ENCODE measurements around the gene KCNT1.

Gene KCNT1

DNA sequence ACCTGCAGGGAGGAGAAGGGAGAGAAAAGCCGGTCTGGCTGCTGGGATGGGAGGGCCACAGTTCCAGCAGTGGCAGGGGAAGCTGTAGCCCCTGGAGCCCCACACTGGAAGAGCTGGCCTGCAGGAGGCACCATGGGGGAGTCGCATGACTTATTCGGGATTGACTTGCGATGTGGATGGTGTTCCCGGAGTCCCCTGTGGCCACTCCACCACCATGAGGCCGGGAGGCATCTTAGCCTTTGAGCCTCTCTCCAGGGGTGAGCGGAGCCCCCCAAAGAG lies 92.0 kb downstream of the KCNT1 start:
- no peak for DNase-seq

DNA sequence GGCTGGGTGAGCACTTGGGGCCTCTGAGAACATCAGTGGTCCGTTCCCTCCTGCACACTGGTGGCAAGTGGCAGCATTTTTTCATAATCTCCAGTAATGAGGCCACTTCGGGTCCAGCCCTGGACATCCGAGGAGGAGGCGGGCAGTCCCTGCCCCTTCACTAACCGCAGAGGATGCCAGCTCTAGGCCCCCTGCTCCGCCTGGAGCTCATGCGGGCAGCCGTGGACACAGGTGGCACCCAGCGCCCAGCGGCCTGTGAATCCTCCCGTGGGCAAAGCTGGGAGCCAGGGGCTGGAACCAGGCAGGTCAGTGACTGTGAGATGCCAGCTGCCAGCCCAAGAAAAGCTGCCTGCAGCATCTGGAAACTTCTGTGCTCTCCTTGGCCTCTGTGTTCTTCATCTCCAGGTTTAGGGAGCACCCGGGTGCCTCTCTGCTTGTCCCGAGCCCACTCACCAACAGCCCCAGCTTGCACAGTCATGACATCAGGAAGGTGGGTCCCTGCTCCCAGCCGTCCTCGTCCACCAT lies 92.4 kb downstream of the KCNT1 start:
- no peak for DNase-seq

DNA sequence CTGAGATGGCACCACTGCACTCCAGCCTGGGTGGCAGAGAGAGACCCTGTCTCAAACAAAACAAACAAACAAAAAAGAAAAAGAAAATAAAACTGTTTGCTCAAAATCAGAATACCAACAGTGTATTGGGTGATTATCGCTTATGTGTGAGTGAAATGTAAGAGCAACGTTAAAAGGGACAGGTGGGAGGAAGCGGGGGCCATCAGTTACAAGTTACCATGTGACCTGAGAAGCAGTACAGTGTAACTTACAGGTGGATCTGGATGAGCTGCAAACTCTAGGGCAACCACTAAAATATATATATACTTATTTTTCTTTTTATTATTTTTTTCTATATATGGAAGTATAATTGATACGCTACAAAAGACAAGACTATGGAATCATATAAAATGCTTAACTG lies 93.4 kb downstream of the KCNT1 start:
- DNase-seq, result no peak

DNA sequence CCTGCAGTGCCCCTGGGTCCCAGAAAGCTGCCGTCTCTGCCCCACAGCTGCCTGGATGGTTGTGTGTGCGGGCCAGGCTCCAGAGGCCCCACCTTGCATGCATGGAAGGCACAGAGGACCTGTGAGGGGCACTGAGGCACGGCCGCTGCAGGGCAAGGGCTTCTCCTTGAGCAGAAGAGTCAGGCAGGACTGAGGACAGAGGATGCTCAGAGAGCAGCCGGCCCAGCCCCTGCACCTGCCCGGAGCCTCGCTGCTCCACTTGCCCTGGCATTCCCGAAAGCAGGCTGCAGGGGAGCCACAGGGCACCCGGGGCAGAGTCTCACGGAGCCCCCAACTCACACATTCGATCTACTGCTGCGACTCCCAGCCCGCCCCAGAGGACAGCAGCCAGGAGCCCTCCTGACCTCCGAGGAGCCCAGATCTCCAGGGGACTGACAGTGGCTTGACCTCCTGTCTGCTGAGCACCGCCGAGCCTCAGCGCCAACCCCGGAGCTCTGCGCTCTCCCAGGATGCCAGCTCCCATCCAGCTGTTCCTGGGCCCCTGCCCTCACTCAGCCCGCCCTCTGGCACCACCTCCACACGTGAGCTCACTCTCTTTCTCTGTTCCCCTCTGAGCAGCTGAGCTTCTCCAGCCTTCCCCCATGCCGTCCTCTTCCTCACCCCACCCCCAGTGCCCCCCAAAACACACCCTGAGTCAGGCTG lies 95.0 kb downstream of the KCNT1 start:
- no peak for DNase-seq

DNA sequence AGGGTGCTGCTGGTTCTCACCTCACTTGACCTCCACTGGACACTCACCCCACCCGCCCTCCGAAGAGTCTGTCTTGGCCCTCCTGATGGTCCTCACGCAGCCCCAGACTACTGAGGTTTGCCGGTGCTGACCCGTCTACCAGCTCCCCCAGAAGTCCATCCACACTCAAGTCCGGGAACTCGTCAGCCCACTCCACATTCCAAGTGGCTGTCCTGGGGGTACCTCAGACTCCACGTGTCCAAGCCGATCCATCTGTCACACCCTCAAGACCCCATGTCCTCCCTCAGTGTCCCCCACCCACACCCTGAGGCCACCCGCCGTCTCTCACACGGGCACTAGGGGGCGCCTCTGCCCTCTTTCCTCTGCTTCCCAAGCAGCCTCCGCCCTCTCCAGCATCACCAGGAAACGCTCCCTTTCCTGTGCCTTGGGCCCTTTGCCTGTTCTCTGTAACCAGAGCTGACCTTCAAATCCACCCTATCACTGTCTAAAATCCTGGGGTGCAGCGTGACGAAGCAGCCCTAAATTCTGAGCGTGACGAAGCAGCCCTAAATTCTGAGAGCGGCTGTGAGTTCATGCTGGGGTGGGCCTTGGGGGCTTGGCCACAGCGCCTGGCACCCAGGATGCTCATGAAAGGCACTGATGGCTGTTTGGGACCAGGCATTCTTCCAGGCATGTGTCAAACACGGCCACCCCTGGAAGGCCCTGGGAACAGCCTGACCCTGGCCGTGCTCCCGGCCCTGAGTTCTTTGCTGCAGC lies 95.7 kb downstream of the KCNT1 start:
- DNase-seq, result peak in 33 of 58 donors; percentile 10 to 62 (median 27)

DNA sequence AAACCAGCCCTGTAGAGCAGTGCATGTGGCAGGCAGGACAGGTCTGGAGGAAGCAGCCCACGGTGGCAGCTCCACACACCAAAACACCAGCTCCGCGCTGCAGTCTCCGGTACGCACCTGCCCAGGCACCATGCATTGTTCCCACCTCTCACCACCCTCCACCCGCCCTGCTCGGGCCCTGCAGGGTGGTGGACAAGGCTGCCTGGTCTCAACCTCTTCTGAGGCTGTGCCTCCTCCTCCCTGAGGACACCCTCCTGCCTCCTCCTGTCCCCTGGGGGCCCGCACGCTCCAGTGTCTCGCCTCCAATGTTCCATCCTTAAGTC lies 96.2 kb downstream of the KCNT1 start:
- DNase-seq, result no peak

DNA sequence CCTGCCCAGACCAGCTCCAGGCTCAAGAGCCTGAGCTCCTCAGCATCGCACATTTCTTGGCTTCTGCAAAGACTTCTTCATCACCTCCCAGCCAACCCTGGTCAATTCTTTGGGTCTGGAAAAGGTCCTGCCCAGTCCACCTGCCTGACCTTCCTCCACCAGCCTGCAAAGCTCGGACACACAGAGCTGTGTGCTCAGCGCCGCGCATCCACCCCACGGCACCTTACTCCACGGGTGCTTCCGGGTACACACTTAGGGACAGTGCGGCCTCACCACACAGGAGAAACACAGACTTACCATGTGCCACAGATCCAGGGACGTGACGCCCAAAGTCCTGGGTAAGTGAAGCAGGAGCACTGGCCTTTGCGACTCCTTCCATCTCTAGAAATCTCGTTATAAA lies 97.3 kb downstream of the KCNT1 start:
- DNase-seq, result no peak

DNA sequence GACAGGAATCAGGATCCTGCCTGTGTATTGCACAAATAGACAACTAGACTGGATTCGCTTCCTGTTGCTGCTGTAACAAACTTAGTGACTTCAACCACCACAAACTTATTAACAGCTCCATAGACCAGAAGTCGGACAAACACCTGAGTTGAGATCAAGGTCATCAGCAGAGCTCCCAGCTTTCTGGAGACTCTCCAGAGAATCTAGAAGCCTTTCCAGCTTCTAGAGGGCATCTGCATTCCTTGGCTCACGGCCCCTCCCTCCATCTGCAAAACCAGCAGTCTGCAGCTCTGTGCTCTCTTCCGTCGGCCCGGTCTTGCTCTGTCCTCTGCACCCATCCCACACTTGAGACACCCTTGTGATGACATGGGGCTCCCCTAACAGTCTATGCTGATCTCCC lies 99.1 kb downstream of the KCNT1 start:
- no peak for DNase-seq

DNA sequence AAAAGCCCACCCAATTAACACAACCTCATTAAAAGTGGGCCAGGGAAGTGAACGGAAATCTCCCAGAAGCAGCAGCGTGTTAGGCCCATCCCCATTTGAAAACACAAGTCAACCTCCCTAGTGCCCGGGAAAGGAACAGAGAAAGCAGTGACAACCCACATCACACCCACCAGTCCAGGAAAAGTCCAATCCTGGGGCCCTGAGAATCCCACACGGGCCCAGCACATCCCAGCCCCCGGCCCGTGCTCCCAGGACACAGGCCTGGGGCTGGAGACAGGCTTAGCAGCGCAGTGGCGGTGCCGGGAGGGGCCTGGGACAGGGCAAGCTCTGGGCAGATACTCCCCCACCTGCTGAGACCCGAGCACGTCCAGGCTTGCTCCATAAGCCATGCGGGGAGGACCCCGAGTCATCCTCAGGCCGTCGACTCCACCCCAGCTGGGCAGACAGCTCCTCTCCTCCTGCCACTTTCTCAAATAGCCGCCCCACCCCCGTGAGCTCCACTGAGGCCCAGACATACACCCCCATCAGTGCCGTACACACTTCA lies 101.0 kb downstream of the KCNT1 start:
- no peak for DNase-seq

DNA sequence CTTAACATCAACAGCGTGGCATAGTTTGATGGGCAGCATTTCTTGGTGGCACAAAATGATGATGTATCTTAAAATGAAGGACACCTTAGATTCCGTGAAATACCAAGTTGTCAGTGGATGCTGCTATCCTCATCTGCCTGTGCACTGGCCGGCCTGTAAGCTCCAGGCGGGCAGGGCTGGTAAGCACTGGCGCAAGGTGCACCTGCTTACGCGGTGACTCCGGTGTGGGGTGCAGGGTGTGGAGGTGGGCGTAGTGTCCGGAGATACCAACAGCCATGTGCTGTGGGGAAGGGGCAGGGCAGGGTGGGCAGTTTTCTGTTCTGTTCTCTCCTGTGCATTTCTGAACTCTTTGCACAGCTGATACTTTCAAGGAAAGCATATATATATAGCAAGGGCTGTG lies 101.5 kb downstream of the KCNT1 start:
- DNase-seq, result no peak

DNA sequence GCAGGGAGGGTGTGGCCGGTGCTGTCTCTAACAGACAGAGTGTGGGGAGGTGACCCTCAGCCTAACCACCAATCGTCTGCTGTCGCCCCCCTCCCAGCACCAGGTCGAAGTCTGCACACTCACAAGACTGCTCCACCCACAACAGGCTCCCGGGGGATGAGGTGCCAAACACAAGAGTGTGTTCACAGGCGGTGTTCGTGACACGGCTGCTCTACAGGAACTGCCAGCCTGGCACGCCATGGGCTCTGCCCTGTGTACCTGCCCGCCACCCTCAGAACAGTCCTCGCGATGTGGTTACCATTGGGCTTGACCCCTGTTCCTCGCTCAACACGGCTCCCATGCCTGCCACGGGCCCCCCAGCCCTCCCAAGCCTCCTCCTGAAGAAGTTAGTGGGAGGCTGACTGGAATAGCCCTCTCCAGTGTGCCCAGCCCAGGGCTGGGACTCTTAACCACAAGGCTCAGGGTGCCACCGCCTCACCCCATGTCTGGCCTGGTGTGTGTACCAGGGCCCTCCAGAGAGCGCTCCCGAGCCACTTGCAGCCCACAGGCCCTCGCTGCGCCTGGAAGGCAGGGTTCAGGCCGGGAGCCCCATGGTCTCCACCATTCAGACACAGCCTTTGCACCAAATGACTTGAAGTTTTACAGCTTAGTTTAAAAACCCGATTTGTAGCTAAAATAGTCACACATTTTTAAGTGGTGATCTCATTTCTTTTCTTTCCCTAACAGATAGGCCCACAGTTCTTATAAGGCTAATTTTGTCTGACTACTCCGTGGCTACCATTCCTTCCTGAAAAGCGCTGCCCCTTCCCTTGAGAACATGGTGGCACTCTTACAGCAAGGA lies 102.8 kb downstream of the KCNT1 start:
- peak in 1 of 58 donors; percentile 11 for DNase-seq

DNA sequence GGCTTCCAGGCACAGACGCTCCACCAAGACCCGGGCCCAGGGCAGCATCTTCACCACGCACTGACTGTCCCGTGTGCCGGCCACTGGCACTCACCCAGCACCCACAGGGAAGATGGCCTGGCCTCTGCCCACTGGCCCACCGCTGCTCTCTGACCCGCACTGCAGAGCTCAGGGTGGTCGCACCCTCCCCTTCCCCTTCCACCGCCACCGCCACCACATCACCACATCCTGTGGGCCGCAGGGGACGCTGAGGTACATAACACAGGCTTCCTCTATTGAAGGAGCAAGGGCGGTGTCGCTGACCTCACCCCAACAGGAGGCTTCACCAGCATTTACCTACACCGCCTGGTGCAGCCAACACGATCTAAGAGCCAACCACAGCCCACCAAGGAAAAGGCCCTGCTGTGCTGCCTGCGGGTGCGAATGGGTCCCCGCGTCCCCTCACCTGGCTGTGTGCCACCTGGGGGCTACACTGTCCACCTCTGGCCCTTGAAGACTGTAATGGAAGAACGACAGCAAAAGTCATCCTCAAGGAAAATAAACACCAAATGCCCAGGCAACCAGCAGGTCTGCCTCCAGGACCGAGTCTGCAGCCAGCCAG lies 103.5 kb downstream of the KCNT1 start:
- DNase-seq, result no peak

DNA sequence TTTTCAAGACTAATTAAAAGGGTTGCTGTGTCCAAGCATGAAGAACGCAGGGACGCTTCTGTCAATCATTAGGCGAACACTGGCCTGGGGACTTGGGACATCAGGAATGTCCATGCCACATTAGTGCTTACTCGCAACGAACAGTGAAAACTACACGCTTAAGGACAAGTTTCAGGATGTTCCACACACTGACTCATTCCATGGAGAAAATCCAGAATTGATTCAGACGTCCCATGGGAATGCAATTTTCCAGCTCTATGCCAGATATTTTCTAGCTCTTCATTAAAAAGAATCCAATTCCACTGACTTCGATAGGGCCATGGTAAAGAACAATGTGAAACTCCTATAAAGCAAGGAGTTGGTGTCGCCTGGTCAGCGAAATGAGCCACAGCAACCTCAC lies 107.2 kb downstream of the KCNT1 start:
- DNase-seq, result no peak

DNA sequence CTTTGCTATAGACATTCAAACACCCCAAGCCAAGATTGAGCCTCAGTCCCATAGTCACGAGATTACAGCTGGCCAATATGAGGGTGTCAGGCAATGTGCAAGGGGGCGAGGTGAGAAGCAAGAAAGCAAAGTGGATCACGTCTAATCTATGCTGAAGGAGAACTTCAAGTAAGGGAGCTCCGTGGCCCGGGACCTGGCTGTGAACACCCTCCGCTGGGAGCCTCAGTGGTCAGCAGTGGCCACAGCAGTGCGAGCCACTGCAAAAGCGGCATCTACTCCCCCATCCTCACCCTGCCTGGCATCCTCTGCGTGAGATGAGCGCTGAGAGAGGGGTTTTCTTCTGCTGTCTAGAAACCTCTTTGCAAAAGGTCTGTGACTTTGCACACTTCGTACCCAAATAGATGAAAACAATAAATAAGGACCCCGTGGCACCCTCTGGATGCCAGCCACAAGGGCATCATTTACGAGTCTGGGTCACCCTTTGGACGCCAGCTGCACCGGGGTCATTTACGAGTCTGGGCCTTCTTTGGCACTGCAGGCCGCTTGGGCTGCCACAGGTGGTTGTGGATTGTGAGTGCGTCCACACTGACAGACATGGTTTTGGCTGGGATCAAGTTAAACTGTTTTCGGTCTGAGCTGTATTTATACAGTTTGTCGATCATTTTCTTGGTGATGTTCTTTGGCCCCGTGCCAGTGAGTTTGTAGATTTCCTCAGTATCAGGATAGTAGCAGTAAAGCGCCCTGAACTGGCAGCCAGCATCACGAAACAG lies 109.0 kb downstream of the KCNT1 start:
- DNase-seq, result peak in 1 of 58 donors; percentile 34

DNA sequence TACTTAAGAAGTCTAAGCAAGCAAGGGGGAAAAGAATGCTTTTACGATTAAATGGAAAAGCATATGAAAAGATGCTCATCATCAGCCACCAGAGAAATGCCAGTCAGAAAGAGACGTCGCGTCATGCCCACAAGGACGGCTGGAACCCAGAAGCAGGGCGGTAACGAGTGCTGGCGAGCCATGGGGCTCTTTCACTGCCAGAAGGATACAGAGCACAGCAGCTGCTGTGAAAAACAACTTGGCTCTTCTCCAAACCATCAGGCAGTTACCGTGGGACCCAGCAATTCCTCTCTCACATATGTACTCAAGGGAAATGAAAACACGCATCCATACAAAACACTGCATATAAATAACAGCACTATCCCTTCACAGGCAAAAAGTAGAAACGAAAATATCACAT lies 109.8 kb downstream of the KCNT1 start:
- peak in 44 of 58 donors; percentile 9 to 82 (median 40) for DNase-seq

DNA sequence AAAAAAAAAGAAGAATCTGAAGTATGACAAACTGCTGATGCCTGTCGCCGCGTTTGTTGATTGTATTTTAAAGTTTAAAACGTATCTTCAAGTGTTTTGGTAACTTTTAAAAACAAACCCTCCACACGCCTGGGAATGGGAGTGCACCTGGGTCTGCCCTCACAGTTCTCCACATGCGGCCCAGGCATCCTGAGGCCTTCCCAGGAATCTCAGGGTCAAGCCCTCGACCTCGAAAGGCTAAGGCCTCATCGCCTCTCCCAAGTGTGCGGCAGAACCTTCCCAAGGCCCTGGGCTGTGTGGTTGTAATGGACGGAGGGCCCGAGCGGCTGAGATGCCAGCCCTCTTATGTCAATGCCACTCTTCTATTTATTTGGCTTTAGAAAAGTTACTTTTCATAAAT lies 111.0 kb downstream of the KCNT1 start:
- no peak for DNase-seq

DNA sequence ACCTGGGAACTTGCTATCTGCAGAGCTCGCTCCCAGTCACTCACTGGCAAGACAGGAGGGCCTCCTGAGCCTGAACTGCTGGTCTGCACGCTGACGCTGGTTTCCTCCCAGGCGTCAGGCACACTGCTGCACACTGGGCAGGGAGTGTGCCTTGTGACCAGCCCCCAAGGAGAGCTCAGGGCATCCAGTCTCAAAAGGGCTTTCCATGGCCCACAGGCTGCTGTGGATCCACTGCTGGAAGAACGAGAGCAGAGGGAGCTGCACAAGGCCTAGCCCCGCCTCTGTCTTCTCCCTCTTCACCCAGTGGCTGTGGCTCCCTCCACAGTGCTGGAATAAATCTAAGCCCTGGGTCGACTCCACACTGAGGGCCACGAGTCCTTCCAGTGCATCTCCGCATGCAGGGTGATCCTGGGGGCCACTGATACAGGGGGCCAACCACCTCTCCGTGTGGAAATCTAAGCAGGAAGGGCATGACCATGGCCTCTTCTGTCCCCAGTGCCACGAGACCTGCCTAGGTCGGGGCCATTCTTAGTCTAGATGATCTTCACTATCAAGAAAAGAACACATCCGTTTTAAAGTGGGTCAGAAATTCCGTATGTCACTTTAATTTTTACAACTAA lies 111.8 kb downstream of the KCNT1 start:
- DNase-seq, result no peak

DNA sequence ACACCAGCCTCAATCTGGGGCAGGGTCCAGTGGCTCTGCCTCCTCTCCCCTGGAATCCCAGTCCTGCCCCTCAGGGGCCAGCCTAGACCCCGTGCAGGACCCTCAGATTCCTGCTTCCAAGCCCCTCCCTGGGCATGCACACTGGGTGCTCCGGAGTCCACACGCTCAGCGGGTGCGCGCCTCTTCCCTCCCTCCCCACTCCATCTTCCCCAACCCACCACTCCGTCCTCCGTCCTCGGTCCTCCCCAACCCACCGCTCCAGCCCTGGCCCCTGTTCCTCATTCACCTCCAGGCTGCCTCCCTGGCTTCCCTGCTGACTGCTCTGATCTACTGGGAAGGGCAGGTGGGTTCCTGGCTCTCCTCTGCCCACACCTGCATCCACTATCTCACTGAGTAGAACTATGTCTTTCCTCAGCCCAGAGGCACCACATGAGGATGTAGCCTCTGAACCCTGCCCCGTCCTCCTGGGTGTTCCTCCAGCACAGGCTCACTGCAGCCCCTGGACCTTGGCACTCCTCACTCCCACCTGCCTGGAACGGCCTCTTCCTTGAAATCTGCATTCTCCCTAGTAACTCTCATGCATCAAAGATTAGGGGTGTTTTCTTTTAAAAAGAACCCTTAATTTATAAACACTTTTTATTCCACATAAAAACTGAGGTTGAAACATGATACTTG lies 112.6 kb downstream of the KCNT1 start:
- no peak for DNase-seq

DNA sequence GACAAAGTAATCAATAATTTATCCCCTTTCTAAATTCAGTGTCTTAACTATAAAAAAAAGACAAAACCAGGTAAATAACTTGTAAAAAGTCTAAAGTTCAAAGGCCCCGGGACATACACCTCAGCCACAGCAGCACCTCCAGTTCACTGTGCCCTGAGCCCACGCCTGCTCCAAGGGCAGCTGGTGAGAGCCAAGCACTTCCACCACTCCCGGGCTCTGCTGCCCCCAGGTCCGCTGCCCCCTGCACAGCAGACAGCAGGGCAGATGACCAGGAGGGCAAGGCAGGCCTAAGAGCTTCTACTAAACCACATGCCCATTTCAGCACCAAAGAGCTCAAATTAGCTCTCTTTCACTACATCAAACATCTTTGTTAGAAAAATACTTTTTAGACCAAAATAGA lies 113.4 kb downstream of the KCNT1 start:
- no peak for DNase-seq

Measured in anterior cingulate cortex (tissue), 58 donors.